Measurements from ENCODE around the gene KLHDC9. TPM values are rescaled to one million over a fixed set of nuclear protein-coding genes. Genes with fewer than 3 reads are reported as not detected.
A peak's percentile ranks its signal among the peaks of the same experiment; 100 is the strongest.

The KLHDC9 gene
- total RNA-seq, 2 experiments from 2014 or later: 0.41 TPM; not detected in 1

DNA sequence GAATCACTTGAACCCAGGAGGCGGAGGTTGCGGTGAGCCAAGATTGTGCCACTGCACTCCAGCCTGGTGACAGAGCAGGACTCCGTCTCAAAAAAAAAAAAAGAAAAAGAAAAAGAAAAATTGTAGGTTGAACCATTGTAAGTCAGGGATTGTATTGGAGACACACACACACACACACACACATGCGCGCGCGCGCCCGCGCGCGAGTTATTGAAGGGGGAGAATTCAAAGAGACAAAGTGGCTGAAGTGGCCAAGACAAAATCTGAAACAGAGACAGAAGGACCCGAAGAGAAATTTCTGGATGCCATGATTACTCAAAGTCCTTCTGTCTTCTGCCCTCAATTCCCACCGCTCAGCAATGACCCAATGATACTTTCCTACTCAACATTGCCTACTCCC, 3.7 kb upstream of the KLHDC9 start:
- peaks cover 32% of the 10 kb centered on the region for H3K4me1 Mint-ChIP-seq (ENCODE audit: low read depth)
- no peak overlapping the region for H3K4me3 Mint-ChIP-seq
- no peaks in the 10 kb centered on the region for H3K9me3 Mint-ChIP-seq
- H3K36me3 Mint-ChIP-seq (ENCODE audit: low read depth): peaks cover 12% of the 10 kb centered on the region
- Histone ChIP-seq H3K4me1 (ENCODE audit: insufficient read depth, low read length) (peaks cover 22% of the 10 kb centered on the region), H3K27me3 (ENCODE audit: control insufficient read depth in 1 of 2, insufficient read depth in 2 of 2, low read length in 2 of 2) (no peaks in the 10 kb centered on the region), H3K27ac (ENCODE audit: low read depth in 1 of 2, low read length in 2 of 2) (no peak overlapping the region), H3K9me3 (ENCODE audit: control insufficient read depth in 1 of 2, insufficient read depth in 1 of 2, low read length in 2 of 2) (no peaks in the 10 kb centered on the region), H3K36me3 (ENCODE audit: insufficient read depth, low read length) (peaks cover under 1% of the 10 kb centered on the region), H3K4me3 (ENCODE audit: low read length) (no peak overlapping the region)
- ChIA-PET CTCF (no interaction called here), POLR2A (interaction anchor here (1.0 to 4.9 kb wide), 2 partner anchors 25 to 50 kb away, joined by 4 to 79 read pairs; partner anchors contain the start of gene ARHGAP30)
- intact Hi-C loops (cut with DNase I, micrococcal nuclease): loop anchor here in 1 of 2 experiments (10.0 kb wide), 1 partner anchor 260 kb away; no protein-coding TSS in a partner anchor
- no peak for DNase-seq
- no peak for ATAC-seq (ENCODE audit: poor library complexity)
- TF ChIP-seq, protein P1, sequence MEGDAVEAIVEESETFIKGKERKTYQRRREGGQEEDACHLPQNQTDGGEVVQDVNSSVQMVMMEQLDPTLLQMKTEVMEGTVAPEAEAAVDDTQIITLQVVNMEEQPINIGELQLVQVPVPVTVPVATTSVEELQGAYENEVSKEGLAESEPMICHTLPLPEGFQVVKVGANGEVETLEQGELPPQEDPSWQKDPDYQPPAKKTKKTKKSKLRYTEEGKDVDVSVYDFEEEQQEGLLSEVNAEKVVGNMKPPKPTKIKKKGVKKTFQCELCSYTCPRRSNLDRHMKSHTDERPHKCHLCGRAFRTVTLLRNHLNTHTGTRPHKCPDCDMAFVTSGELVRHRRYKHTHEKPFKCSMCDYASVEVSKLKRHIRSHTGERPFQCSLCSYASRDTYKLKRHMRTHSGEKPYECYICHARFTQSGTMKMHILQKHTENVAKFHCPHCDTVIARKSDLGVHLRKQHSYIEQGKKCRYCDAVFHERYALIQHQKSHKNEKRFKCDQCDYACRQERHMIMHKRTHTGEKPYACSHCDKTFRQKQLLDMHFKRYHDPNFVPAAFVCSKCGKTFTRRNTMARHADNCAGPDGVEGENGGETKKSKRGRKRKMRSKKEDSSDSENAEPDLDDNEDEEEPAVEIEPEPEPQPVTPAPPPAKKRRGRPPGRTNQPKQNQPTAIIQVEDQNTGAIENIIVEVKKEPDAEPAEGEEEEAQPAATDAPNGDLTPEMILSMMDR (IDR thresholded peaks at IDR 0.05): no peak
- H3K27me3 Mint-ChIP-seq: peaks cover 6% of the 10 kb centered on the region
- H3K27ac Mint-ChIP-seq: no peak overlapping the region

DNA sequence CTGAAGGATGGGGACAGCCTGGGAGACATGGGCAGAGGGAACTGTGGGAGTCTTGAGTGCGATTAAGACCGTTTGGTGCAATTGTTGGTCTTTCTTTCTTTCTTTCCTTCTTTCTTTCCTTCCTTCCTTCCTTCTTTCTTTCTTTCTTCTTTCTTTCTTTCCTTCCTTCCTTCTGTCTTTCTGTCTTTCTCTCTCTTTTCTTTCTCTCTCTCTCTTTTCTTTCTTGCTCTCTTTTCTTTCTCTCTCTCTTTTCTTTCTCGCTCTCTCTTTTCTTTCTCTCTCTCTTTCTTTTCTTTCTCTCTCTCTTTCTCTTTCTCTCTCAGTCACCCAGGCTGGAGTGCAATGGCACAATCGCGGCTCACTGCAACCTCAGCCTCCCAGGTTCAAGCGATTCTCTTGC, 2.9 kb upstream of the KLHDC9 start:
- H3K36me3 ChIP-seq (ENCODE audit: insufficient read depth, low read length): peaks cover 8% of the 10 kb centered on the region
- H3K27ac ChIP-seq (ENCODE audit: low read depth in 1 of 2, low read length in 2 of 2): no peak overlapping the region
- Mint-ChIP-seq H3K4me1 (ENCODE audit: low read depth) (peaks cover 30% of the 10 kb centered on the region), H3K27ac (no peak overlapping the region), H3K9me3 (no peaks in the 10 kb centered on the region), H3K27me3 (peaks cover 6% of the 10 kb centered on the region), H3K36me3 (ENCODE audit: low read depth) (peaks cover 19% of the 10 kb centered on the region), H3K4me3 (no peak overlapping the region)
- H3K9me3 ChIP-seq (ENCODE audit: control insufficient read depth in 1 of 2, insufficient read depth in 1 of 2, low read length in 2 of 2): no peaks in the 10 kb centered on the region
- no peak overlapping the region for H3K4me3 ChIP-seq (ENCODE audit: low read length)
- ChIA-PET POLR2A (interaction anchor here (1.0 to 4.9 kb wide), 2 partner anchors 25 to 50 kb away, joined by 4 to 79 read pairs; partner anchors contain the start of gene ARHGAP30), CTCF (interaction anchor here (5.8 kb wide), 1 partner anchor 99 kb away, joined by 46 read pairs; no protein-coding TSS in a partner anchor)
- H3K27me3 ChIP-seq (ENCODE audit: control insufficient read depth in 1 of 2, insufficient read depth in 2 of 2, low read length in 2 of 2): no peaks in the 10 kb centered on the region
- intact Hi-C loops (cut with DNase I, micrococcal nuclease): loop anchor here (5.0 to 10.0 kb wide), 2 partner anchors 258 to 260 kb away; no protein-coding TSS in a partner anchor
- TF ChIP-seq, protein P1 (IDR thresholded peaks at IDR 0.05): peak; percentile 21
- ATAC-seq (ENCODE audit: poor library complexity): no peak
- no peak for DNase-seq
- H3K4me1 ChIP-seq (ENCODE audit: insufficient read depth, low read length): peaks cover 22% of the 10 kb centered on the region

GRCh38 chr1:161096015-161096414, 2.1 kb upstream of the KLHDC9 start:
- Histone ChIP-seq H3K4me3 (ENCODE audit: low read length) (no peak overlapping the region), H3K27me3 (ENCODE audit: control insufficient read depth in 1 of 2, insufficient read depth in 2 of 2, low read length in 2 of 2) (no peaks in the 10 kb centered on the region), H3K36me3 (ENCODE audit: insufficient read depth, low read length) (peaks cover 15% of the 10 kb centered on the region), H3K4me1 (ENCODE audit: insufficient read depth, low read length) (peaks cover 22% of the 10 kb centered on the region), H3K27ac (ENCODE audit: low read depth in 1 of 2, low read length in 2 of 2) (no peak overlapping the region), H3K9me3 (ENCODE audit: control insufficient read depth in 1 of 2, insufficient read depth in 1 of 2, low read length in 2 of 2) (no peaks in the 10 kb centered on the region)
- intact Hi-C loops (cut with DNase I, micrococcal nuclease): loop anchor here (5.0 to 10.0 kb wide), 2 partner anchors 259 to 261 kb away; no protein-coding TSS in a partner anchor
- H3K9me3 Mint-ChIP-seq: no peaks in the 10 kb centered on the region
- no peak for ATAC-seq (ENCODE audit: poor library complexity)
- no peak overlapping the region for H3K4me3 Mint-ChIP-seq
- peaks cover 23% of the 10 kb centered on the region for H3K4me1 Mint-ChIP-seq (ENCODE audit: low read depth)
- POLR2A ChIA-PET: interaction anchor here (4.9 to 5.2 kb wide), 2 partner anchors 26 to 50 kb away, joined by 62 to 79 read pairs; partner anchors contain the start of genes ARHGAP30 and USF1
- DNase-seq: no peak
- peaks cover 6% of the 10 kb centered on the region for H3K27me3 Mint-ChIP-seq
- TF ChIP-seq, protein P1 (IDR thresholded peaks at IDR 0.05): no peak
- CTCF ChIA-PET: interaction anchor here (2.9 to 5.8 kb wide), 3 partner anchors 25 to 99 kb away, joined by 36 to 66 read pairs (median 46); partner anchors contain the start of genes ARHGAP30 and TSTD1
- peak overlapping the region; percentile 90 for H3K27ac Mint-ChIP-seq
- H3K36me3 Mint-ChIP-seq (ENCODE audit: low read depth): peaks cover 26% of the 10 kb centered on the region
